Germinal center (tissue), 1 donor: ENCODE measurements around the gene LRFN2.

Experiments used
- DNase-seq: peaks from one replicate; pipeline ENCODE4 v3.0.0; 2012; ENCODE audit warnings: mixed read lengths, low spot score

Gene LRFN2

GRCh38 chr6:40436685-40437604 is 150.2 kb downstream of the LRFN2 start:
- DNase-seq, result no peak

DNA sequence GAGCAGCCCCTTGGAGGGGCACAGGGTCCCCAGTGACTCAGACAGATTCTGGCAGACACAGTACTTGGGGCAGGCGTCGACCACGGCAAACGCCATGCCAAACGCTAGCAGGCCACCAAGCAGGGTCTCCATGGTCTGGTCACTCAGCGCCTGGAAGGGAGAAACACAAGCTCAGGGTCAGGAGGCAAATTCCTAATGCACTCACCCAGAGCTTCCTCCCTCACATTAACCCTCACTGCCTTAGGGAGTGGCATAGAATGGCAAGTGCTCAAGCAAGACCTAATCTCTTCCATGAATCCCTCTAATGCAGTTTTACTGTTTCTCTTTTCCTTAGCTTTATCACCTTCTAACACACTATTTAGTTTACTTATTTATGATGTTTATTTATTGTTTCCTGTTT is 154.2 kb downstream of the LRFN2 start:
- no peak for DNase-seq

GRCh38 chr6:40431706-40432105 is 155.5 kb downstream of the LRFN2 start:
- no peak for DNase-seq

- no peak for DNase-seq
Observed at GRCh38 chr6:40427196-40427595, 160.0 kb downstream of the LRFN2 start.

DNA sequence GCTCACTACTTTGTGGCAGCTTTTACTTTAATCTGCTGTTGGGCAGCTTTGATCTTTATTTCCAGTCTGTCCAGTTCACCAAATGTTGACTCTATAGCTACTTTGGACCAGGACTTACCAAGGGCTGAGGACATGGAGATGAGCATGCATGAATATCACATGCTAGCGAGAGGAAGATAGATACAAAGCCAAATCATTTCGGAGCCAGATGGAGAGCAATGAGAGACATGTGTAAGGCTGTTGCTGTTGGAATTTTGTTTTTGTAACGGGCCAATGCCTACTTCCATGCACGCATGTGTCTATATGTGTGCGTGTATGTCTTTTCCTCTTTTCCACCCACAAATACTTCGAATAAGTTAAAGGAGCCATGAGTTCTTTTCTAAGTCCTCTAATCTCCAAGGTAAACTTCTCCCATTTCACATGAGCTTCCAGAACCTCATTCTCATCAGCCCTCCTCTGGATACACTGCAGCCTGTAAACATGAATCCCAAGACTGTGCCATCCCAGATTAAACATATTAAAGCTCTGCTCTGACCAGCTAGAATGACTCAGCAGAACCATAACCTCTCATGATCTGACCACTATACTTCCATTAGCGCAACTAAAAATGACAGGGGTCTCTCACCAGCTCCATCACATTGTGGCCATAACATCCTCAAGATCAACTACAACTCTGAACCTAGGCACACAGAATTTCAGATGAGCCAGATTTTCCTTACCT is 160.7 kb downstream of the LRFN2 start:
- no peak for DNase-seq

- no peak for DNase-seq
Observed at GRCh38 chr6:40425192-40425919, 161.8 kb downstream of the LRFN2 start.

GRCh38 chr6:40422046-40422445 is 165.1 kb downstream of the LRFN2 start:
- DNase-seq, result no peak

- DNase-seq, result no peak
Observed at GRCh38 chr6:40419946-40420728, 167.0 kb downstream of the LRFN2 start.

- no peak for DNase-seq
Observed at GRCh38 chr6:40419377-40419776, 167.8 kb downstream of the LRFN2 start.

DNA sequence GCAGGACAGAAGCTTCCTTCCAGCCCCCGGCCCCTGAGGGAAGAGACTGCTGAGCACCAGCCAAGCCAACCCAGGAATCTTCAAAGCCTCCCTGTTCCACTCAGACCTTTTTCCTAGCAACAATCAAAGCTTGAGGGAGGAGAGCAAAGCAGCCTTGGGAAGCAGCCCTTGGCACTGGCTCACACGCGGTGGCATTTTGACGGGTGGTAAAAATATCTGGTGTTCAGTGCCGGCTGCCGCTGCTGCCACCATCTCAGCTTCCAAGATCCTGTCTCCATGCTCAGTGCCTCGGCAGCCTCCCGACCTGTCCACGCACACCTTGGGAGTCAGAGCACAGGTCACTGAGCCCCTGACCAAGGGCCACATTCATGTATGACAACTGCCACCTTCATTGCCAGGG is 170.1 kb downstream of the LRFN2 start:
- DNase-seq, result no peak

DNA sequence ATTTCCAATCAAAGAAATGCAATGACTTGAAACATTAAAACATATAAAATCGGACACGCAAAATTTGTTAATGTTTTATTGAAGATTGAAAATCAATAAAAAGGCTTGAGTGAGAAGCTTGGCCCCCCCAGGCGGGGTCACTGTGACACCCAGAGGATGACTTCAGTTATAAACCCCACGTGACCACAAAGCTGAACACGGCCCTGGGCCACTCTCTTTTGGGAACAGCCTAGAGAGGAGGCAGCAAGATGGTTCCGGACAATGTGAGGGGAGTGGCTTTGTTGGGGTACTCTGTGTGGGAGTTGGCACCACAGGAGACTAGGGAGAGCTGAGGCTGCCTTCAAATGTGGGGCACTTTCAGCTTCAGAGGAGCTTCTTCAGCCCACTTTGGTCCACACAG is 172.5 kb downstream of the LRFN2 start:
- DNase-seq, result no peak

DNA sequence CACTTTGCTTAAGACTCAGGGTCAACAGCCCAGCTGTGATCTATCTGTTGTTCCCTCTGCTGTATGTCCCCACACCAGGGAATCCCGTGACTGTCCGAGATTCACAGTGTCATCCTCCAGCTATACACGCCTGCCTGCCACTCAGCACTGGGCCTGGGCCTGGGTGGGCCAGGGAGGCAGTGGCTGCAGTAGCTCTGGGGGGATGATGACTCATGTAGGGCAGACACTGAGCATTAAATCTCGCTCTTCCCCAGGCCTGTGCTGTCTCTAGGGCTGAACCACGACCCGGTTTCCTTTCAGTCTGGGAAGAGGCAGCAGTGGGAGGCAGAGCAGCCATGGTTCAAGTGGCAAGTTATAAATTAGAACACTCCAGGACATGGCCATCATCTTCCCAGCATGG is 173.9 kb downstream of the LRFN2 start:
- DNase-seq, result no peak

DNA sequence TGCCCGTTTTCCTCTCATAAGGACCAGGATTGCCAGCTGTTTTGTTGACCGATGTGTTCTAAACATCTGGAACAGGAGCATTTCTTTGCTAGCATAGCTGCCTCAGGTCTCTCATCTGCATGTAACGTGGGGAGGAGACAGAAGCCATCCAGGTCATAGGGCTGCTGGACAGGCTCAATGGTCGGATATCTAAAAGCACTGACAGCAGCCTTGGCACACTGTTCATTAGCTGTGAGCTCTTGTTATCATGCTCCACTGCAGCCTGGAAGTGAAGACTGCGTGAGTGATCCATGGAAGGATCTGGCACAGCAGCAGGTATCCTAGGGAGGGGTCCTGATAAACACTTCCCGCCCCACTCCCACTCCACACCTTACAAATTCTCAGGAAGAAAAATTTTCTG is 175.3 kb downstream of the LRFN2 start:
- DNase-seq, result no peak

DNA sequence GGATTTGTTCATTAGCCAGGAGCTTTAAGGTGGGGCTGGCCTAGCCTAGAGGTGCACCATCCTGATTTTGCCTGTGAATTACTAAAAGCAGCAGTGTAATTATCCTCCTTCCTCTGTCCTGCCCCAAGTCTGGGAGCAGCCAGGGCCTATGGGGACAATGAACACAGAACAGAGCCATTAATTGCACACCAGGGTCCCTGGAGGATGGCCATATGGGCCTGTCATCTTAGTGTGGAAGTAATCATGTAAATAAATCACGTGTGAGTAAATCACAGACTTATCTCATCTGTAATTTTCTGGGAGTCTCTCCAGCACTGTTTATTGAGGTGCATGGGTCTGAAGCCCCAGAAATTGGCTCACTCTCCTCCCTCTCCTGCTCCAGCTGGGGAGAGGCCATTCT is 176.3 kb downstream of the LRFN2 start:
- no peak for DNase-seq

DNA sequence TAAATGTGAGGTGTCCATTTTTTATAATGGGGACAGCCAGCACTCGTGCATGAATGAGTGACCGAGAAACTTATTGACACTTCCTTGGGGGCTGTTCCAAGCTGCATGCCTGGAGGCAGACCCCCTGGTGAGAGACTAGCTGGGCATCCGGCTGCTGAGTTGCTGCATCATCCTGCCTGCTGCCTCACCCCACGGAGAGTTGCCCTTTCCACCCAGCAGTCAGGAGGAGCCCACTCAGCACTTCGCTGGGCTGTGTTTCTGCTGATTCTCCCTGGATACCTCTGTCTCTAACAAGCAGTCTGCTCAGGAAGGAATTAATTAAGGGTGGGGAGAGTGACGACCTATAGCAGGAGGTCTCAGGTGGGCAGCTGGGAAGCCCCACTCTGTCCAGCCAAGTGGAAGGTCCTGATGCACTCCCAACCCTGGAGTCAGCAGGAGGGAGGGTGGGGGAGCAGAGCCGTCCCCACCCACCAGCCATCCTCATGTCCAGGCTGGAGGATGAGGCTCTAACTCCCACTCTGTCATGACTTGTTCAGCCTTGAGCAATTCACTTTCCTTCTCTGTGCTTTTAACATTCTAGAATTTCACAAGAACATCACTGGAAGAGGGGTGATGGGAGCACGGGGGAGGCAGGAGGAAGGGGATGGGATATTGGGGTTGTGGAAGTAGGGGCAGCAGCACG is 177.3 kb downstream of the LRFN2 start:
- DNase-seq, result no peak

GRCh38 chr6:40408786-40409542 is 178.2 kb downstream of the LRFN2 start:
- DNase-seq, result no peak

DNA sequence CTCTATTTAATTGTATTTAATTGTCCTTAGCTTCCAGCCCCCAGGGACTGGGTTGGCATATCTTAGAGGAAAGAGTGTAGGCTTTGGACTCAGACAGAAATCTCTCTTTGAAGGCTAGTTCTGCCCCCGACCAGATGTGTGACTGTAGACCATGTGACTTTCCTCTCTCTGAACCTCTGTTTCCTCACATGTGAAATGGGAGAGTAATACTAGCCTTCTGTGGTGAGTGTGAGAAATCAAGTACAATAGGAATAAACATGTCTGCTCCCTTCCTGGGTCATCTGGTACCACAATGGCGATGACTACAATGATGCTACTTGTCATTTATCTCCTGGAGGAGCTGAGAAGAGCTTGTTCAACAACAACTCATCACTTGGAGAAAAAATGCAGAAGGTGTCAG is 179.9 kb downstream of the LRFN2 start:
- DNase-seq, result no peak

GRCh38 chr6:40406175-40406574 is 181.0 kb downstream of the LRFN2 start:
- DNase-seq, result no peak

- DNase-seq, result no peak
Observed at GRCh38 chr6:40400738-40401137, 186.4 kb downstream of the LRFN2 start.

- no peak for DNase-seq
Observed at GRCh38 chr6:40399888-40400457, 187.2 kb downstream of the LRFN2 start.
